Ureter (tissue), 1 donor: Measurements from ENCODE around the gene FABP7. TPM values are rescaled to one million over a fixed set of nuclear protein-coding genes. Genes with fewer than 3 reads are reported as not detected.
"Not testable (repeated sequence)": the region's sequence is repeated elsewhere in the genome, so short reads cannot be mapped to it uniquely, and the experiment has no call there.

Source experiments
- DNase-seq: peaks from one replicate; pipeline ENCODE4 v3.0.0-alpha.2; 2020; ENCODE audit warnings: low spot score
- total RNA-seq: library from RNA; stranded (reverse); gene quantifications from one replicate; pipeline ENCODE4 v1.2.4, GENCODE V29; 2023
- donor health status: DM: yes; HTN: yes; CAD: no.

FABP7 gene
- not detected for total RNA-seq

DNA sequence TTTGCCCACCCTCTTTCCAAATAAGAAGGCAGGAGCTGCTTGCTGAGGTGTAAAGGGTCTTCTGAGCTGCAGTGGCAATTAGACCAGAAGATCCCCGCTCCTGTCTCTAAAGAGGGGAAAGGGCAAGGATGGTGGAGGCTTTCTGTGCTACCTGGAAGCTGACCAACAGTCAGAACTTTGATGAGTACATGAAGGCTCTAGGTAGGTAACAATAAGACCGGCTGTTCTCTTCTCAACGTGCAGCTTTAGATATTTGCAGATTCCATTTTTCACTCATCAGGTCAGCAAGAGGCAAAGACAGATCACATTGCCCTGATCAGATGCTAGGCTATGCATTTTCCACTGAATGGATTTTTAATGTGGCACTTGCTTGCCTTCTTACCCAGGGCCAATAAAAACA, at the start of gene FABP7:
Gene FABP7 (plus strand): TSS at position 50 of the 400 bp plus-strand sequence. CDS start 79 bp downstream, at position 129.
- no peak for DNase-seq

DNA sequence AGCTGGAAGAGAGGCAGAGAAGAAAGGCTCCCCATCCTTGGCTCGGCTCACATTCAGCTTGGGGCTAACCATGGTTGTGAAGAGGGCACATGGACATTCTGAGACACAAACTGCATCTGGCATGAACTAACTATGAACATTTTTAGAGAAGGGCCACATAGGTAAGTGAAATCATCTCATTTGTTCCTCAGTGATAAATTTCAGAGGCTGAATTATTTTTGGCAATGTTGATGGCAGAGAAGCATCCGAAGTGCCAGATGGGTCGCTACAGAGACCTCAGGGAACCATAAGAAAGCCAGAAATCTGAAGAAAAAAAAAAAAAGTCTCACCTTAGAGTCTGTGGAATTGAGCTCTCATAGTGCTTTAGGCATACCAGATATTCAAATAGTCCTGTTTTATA, 49.2 kb upstream of the FABP7 start:
- DNase-seq = no peak

DNA sequence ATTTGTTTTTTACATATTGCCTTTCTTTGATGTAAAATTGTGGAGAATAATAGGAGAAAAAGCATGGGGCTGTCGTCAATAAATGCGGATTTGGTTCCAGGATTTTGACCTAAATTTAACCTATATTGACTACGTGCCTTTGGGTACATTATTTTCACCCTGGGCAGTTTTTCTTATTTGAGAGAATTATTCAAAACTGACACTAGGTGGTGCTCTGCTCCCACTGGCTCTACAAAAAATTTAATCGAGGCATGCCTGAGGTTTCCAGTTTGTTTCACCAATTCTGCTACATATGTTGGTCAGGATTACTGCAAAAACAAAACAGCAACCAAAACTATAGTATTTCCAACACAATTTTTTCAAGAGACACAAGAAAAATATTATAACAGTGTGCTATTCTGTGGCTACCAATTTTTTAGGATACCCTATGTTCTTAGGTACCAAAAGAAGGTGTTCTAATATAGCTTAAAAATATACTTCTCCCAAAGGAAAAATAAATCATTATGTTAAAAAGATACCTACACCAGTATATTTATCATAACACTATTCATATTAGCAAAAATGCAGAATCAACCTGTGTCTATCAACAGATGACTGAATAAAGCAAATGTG, 48.6 kb upstream of the FABP7 start:
- DNase-seq = no peak

DNA sequence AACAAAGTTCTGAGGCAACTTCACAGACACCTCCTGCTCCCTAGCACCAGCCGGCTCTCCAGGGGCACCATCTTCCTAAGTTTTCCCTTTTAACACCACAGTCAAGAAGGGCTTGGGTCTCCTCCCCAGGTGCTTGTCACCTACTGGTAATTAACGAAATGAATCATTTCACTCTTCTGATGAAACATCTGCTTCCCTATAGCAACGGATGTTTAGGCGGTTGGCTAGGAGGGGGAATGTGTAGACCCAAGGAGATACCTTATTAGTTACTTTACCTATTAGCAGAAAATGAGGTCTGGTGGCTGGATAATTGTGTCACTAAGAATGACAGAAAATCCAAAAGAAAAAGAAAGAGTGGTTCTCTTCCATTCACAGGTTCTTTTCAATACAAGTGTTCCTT, 46.3 kb upstream of the FABP7 start:
- DNase-seq = no peak

DNA sequence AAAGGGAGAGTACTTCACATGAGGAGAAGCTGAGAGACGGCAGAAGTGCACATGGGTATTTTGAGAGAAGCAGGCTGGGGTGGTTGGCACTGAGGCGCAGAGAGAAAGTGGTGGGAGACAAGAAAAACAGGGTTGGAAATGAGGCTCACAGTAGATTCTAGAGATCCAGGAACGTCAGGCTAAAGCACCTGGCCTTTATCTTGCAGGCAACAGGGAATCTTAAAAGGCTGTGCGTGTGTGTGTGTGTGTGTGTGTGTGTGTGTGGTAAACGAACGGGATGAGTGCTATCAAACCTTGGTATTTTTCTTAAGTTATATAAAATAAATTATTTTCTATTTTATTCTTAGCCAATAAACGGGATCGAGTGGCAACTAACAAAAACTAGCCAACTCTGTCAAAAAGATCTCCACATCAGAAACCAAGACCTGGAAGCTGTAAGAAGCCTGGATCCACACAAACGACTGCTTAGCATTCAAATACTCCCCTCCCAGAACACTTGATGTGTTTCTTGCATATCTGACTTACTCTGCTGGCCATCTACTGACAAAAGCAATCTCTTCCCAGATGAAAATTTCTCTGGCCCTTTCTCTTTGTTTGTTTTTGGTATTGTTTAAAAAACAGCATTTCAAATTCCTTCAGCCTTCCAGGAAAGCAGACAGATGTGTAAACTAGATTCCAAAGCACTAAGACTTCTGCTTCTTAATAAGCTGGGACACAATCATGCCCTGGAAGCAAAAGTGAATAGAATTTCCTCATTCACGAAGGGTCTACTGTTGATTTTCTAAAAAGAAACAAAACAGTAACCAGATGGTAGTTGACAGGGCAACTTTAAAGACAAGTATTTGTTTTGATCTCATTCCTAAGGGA, 44.8 kb upstream of the FABP7 start:
- no peak for DNase-seq

DNA sequence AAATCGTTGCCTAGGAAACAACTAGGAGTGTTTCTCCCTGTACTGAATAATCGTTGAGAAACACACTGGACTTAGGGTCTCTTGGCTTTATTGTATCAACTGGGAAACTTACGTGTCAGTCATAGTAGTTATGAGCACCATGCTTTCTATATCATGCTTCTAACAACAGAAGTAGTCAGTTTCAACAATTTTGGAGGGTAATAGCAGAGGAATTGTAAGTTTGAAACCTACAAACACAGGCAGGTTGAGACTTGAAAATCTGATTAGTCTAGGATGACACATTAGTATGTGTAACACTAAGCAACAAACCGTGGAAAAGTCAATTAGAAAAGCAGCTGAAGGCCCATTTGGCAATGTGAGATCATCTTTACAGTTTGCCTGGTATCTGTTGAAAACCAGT, 43.9 kb upstream of the FABP7 start:
- DNase-seq = no peak

DNA sequence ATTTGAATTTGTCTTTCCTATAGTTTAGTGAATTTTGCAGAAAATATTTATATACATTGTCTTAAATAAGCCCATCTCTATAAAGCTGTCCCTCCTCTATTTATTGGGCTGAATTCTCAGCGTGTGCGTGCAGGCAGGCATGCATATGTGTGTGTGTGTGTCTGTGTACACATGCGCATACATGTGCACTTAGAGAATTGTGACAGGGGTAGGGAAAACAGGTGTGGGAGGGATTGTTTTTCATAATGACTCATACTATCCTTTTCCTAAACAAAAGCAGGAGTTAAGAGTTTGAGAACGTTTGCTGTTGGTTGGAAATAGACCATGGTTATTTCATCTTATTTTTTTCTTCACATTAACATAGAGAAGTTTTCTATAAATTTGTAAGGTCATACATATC, 43.4 kb upstream of the FABP7 start:
- DNase-seq = no peak

DNA sequence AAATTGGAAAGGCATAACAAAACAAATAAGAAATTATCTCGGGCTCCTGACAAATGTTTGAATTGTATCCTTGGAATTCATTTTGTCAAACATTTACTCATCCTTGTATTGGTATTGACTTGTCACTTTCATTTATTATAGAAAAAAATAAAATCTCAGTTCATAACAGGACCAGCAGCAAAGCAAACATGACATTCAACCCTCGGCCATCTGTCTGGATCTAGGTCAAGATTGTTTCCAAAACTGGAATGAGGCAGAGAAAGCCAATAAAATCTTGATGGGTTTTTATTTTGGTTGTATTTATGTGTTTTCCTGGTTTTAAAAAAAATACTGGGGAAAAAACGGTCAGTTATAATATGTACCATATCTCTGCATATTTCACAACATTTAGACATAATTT, 42.9 kb upstream of the FABP7 start:
- DNase-seq = no peak

DNA sequence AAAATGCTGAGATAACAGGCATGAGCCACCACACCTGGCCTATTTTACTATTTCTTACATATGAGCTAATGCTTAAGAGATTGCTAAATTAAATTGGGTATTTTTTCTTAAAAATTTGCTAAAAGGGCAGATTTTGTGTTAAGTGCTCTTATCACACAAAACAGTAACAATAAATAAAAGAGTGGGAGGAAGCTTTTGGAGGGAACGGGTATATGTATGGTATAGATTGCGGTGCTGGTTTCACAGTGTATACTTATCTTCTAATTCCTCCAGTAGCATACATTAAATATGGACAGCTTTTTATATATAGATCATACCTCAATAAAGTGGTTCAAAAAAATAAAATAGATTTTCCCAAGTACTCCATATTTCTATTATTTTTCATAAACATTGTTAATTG, 39.4 kb upstream of the FABP7 start:
- no peak for DNase-seq

DNA sequence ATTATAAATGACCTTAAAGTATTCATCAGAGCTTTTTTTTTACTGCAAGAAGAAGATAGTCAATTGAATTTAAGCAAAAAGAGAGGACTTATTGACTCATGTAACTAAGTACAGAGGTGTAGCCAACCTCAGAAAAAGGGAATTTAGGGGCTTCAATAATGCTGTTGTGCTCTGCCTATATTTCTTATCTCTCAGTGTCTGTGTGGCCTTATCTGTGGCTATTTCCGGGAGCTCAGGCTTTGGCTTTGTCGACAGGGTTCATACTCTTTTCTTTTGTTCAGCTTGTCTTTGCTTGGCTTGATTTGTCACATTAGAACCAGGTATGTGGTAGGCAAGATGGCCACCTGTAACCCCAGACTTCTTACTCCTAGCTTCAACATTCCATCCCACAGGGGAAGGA, 38.6 kb upstream of the FABP7 start:
- no peak for DNase-seq

DNA sequence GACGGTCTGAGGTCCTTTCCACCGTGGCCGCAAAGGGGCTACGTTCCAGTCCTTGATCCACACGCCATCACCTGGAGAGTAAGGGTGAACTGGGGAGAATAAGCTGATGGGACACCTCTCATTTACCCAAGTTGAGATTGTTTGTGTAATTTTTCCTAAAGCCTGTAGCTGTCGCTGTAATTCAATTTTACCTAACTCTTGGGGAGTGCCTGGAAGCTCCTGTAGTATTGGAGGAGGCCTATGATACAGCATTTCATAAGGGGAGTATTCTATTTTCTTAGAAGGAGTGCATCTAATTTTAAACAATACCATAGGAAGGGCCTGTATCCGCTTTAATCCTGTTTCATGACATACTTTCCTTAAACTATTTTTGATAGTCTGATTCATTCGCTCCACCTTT, 35.3 kb upstream of the FABP7 start:
- DNase-seq = not testable (repeated sequence)

DNA sequence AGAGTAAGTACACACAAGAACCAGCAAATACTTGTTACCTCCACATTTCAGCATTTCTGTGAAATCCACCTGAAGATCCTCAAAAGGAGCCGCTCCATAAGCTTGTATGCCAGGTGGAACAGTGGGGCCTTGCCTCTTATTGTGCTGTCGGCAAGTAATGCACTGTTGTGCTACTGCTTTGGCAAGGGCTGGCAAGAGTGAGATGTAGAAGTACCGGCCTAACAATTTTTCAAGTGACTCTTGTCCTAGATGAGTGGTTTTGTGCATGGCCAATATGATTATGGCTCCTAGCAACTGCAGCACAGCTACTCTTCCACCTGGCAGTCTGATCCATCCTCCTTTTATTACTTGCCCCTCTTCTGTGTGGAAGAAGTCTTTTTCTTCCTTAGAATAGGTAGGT, 34.7 kb upstream of the FABP7 start:
- DNase-seq = not testable (repeated sequence)

DNA sequence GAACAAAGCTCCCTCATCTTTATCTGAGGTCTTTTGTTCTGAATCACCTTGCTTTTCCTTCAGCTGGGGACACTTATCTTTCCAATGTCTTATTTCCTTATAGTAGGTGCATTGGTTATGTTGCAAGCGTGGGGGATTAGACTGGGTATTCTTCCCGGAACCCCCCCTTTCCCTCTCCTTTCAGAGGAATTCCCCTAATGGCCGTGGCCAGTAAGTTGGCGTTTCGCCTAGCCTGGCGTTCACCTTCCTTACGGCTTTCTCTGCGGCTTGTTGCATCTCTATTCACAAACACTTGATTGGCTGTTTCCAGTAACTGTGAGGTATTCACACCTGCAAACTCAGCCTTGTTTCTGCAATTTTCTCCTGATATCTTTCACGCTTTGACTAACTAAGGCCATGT, 32.8 kb upstream of the FABP7 start:
- no peak for DNase-seq

DNA sequence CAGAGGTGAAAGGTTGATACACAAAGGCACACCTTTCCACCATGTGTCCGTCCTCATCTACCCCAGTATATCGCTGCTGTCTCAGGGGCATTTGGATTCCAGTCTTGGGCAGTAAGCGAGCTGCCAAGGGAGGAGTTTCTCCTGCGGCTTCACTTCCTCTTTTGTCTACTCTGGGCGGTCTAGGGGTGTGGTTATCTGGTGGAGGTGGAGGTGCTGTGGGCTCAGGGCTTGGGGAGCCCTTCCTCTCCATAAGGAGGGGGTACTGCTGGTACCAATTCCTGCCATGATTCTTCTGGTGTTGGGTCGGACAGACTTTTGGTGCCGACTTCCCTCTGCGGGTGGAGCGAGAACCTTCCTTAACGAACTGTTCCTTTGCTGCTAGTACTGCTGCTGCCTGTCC, 31.9 kb upstream of the FABP7 start:
- DNase-seq = no peak

DNA sequence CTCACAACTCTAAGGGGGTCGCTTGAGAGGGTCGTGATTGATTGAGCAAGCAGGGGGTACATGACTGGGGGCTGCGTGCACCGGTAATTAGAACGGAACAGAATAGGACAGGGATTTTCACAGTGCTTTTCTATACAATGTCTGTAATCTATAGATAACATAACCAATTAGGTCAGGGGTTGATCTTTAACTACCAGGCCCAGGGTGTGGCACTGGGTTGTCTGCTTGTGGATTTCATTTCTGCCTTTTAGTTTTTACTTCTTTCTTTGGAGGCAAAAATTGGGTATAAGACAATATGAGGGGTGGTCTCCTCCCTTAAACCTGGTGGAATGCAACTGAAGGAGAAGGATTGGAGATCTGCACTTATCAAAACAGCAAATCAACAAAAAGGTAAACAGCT, 30.6 kb upstream of the FABP7 start:
- DNase-seq = not testable (repeated sequence)

DNA sequence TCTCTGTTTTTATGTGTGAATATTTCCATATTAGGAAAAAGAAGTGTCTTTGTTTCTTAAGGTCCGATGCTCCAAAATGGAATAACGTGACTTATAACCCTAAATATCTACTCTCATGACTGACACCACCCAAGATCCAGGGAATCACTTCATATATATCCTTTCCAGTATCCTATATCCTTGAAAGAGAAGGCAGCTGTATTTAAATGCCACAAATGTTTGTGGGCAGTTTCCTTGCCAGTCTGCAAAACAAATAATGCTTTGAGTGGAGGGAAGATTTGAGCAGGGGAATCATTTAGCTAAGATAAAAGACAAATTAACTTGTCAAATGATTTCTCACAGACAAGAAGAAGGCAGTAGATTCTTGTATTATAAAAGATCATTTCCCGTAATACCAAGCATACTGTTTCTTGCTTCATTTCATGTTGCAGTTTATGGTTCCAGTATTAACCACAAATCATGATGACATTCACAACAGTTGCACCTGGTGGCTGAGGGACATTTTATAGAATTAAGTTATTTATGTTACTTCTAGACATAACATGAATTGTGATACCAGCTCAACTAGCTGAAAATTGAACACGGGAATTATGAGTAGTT, 30.0 kb upstream of the FABP7 start:
- no peak for DNase-seq

DNA sequence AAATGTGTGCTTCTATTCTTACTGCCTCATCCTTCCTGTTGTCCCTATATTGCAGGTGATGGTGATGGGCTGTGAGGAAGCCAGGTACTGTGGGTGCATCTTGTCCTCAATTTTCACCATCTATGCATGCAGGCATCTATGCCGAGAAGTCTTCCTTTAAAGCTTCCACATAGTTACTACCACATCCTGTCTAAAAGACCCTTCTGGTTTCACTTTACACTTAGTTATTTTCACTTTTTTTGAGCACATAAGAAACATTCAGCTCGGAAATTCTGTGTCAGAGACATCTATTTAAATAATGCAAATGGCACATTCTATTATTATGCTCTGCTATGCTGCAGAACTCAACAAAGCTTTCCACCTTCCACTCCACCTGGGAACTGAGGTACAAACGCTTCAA, 28.2 kb upstream of the FABP7 start:
- DNase-seq = no peak

DNA sequence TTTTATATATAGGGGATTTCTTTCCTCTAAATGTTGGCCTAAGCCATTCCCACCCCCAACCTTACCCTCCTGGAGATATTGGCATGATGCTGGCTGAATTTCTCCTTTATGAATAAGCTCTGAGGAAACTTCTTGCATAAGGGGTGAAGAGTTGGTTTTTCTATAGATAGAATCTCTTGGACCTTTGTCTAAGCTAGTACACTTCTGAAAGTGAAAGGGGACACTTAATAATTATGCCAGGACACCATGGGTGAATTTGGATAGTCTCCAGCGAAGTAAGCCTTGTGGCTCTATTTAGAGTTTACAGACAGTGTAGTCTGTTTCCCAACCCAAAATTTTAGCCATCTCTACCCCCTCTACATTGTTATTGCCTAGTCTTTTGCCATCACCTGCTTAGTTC, 27.1 kb upstream of the FABP7 start:
- DNase-seq = no peak

DNA sequence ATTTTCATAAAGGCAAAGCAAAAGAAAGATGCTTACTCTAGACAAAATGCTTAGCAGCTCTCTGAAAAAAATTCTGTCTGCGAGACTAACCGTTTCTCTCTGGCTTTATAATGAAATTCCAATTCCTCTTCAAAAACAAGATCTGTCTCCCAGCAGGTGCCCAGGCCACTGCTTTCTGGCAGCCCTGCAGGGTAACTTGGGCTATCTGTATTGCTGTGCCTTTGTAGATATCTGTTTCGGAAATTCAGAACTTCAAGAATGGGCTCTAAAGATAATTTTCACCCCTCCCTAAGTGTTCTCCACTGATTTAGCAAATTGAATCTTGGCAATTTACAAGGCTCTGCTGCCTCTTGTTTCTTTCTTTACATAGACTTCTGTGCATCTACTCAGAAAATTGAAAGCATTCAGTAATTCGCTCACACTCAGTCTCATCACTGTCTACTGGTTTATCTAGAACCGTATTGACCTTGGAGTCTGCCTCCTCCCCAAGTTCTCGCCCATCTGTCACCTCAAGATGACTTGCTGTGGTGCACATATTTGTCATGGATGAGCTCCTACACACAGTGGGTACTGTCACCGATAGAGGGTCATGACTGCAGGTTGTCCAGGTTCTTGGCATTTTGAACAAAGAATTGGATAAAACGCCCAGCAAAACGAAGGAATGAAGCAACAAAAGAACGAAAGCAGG, 26.4 kb upstream of the FABP7 start:
- no peak for DNase-seq

DNA sequence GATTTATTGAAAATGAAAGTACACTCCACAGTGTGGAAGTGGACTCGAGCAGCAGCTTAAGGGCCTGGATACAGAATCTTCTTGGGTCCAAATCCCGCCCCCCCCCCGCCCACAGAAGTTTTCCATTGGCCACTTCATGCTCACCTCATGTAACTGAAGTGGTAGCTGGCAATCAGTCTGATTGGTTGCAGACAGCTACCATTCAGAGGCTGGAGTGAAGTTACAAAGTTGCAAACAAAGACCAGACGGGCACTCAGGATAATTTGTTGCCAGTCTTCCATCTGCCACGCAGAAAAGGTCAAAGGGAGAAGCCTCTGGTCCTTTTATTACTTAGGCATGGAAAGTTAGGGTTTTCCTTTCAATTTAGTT, 25.8 kb upstream of the FABP7 start:
- DNase-seq = no peak

DNA sequence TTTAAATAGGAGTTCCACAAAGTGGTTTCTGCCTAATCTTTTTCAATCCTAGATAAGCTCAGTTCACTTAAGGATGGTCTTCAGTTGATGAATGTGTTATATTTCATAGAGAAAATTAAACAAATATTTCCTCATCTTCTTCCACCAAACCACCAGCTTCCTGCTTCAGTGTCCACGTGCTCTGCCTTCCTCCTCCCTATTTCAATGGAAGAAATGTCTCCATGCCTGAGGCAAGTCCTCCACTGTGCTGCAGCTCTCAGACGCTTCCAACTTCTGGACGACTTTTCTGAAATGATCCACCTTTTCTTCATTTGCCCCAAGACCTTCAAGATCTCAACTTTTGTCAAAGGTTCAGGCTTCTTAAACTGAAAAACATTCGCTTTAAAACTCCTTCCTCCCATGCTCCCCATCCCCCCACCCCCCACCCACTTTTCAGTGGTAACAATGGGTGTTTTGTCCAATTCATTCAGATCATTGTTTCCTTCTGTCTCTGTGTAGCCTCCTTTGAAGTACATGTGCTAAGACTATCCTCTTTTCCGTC, 25.3 kb upstream of the FABP7 start:
- no peak for DNase-seq

DNA sequence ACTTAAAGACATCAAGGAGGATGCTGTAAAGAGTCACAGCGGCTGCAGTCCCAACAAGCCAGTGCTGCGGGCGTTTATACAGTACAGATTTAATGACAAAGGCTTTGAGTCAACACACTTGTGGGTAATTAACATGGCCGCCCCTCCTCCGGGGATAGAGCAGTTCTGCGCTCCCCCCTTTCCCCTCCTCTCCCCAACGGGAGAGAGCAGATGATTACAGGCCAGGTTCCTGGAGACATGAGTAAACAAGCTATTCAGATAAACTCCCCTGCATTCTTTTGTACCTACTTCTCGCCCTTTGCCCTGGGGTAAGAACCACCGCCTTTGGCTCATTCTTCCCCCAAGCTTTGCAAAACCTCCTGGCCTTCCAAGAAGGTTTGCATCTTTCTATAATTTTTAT, 23.6 kb upstream of the FABP7 start:
- no peak for DNase-seq
